Motor neuron (in vitro differentiated cells): ENCODE data around the gene MALRD1. TPM values are rescaled to one million over a fixed set of nuclear protein-coding genes. Genes with fewer than 3 reads are reported as not detected.
A peak's percentile ranks its signal among the peaks of the same experiment; 100 is the strongest.

Source experiments
- ATAC-seq, 8 experiments: fragments of 200-7000 bp; cut with Tn5 transposase; replicated peaks in 6 of 8; 2 replicates each; pipeline ENCODE4 v1.8.0; 2021; ENCODE audit warnings: mild to moderate bottlenecking in 8 of 8, moderate library complexity in 8 of 8
- H3K27ac ChIP-seq, 2 donors: fragments of 250-450 bp; sonication (Bioruptor Pico); 2 replicates each; pipeline ENCODE4 v1.9.0; 2021; ENCODE audit warnings: antibody characterized with exemption in 2 of 2, mild to moderate bottlenecking in 2 of 2, moderate library complexity in 1 of 2
- H3K4me1 ChIP-seq, 2 donors: fragments of 250-450 bp; sonication (Bioruptor Pico); replicated peaks in 1 of 2; 2 replicates each; pipeline ENCODE4 v1.6.1; 2021; ENCODE audit warnings: antibody characterized with exemption in 2 of 2, mild to moderate bottlenecking in 2 of 2, moderate library complexity in 1 of 2
- H3K4me3 ChIP-seq, 5 donors: fragments of 250-450 bp; sonication (Bioruptor Pico); 2 replicates each; pipeline ENCODE4 v1.9.0; 2021; ENCODE audit warnings: antibody characterized with exemption in 5 of 5, mild to moderate bottlenecking in 5 of 5, moderate library complexity in 4 of 5
- WGBS, 10 experiments: fragments of 450-650 bp; shearing (Covaris generic); methylation state at CpG; one replicate each; pipeline ENCODE4 v1.0.0; 2022; 5-methylcytosine and 5-hydroxymethylcytosine counted together
- in situ Hi-C, 9 experiments: fragments of 400-800 bp; cut with MboI; loops; one replicate each; pipeline ENCODE4 v1.15.0; 2021; ENCODE audit warnings: low sequenced_read_pairs in 9 of 9, low pct_unique_long_range_greater_than_20kb in 2 of 9; ENCODE audit not compliant: unreplicated experiment in 9 of 9
- total RNA-seq, 8 experiments: library from RNA; unstranded; fragments of 300-600 nt; gene quantifications; 2 replicates each; pipeline versions ENCODE4 v1.2.3 to v1.2.4, GENCODE V29; 2022

MALRD1 gene
- total RNA-seq, 8 experiments from 2014 or later, result 0.04 to 2.4 (median 0.26) TPM

GRCh38 chr10:19263262-19263661, 214.7 kb downstream of the MALRD1 start:
- Histone ChIP-seq H3K4me3 (no peak overlapping the region), H3K4me1 (no peaks in the 10 kb centered on the region), H3K27ac (no peak overlapping the region)
- ATAC-seq, result no peak
- 0 to 100% (median 18%) methylated on average over 1 of the region's 1 CpG; no CpG with 5 or more reads in 3 of the 10 experiments for WGBS, 10 experiments
- in situ Hi-C loops, result no loop called here

GRCh38 chr10:19283285-19283684, 234.7 kb downstream of the MALRD1 start:
- WGBS, 10 experiments, result 34 to 100% (median 88%) methylated on average over 1 to 2 of the region's 2 CpGs; no CpG with 5 or more reads in 1 of the 10 experiments
- no peak overlapping the region for H3K4me3 ChIP-seq
- ATAC-seq, result no peak
- H3K27ac ChIP-seq, result no peak overlapping the region
- in situ Hi-C loops, result no loop called here
- H3K4me1 ChIP-seq, result no peaks in the 10 kb centered on the region

- in situ Hi-C loops, result no loop called here
Measured at GRCh38 chr10:19283786-19284185, 235.2 kb downstream of the MALRD1 start.

GRCh38 chr10:19290770-19291169, 242.2 kb downstream of the MALRD1 start:
- H3K27ac ChIP-seq, result no peak overlapping the region
- no peaks in the 10 kb centered on the region for H3K4me1 ChIP-seq
- H3K4me3 ChIP-seq, result no peak overlapping the region
- ATAC-seq, result no peak
- 0 to 100% (median 33%) methylated on average over 1 of the region's 1 CpG; no CpG with 5 or more reads in 5 of the 10 experiments for WGBS, 10 experiments
- in situ Hi-C loops, result no loop called here

More at GRCh38 chr10:19283786-19284185, 235.2 kb downstream of the MALRD1 start:
- Histone ChIP-seq H3K4me1 (no peaks in the 10 kb centered on the region), H3K27ac (no peak overlapping the region), H3K4me3 (no peak overlapping the region)
- WGBS, 10 experiments, result 14 to 100% (median 65%) methylated on average over 1 to 5 of the region's 5 CpGs
- no peak for ATAC-seq

GRCh38 chr10:19294233-19294632, 245.6 kb downstream of the MALRD1 start:
- Histone ChIP-seq H3K4me1 (peaks cover 0 to 2% of the 10 kb centered on the region in 2 donors), H3K27ac (no peak overlapping the region), H3K4me3 (no peak overlapping the region)
- 0 to 100% (median 52%) methylated on average over 1 to 2 of the region's 2 CpGs for WGBS, 10 experiments
- ATAC-seq, result no peak
- in situ Hi-C loops, result no loop called here

GRCh38 chr10:19299645-19300044, 251.0 kb downstream of the MALRD1 start:
- Histone ChIP-seq H3K4me1 (peaks cover 0 to 4% of the 10 kb centered on the region in 2 donors), H3K27ac (no peak overlapping the region), H3K4me3 (no peak overlapping the region)
- 0 to 33% (median 12%) methylated on average over 1 to 3 of the region's 3 CpGs for WGBS, 10 experiments
- ATAC-seq, result peak in 5 of 8 experiments; percentile 33 to 91 (median 50)
- in situ Hi-C loops, result no loop called here

- ATAC-seq, result no peak
- 26 to 96% (median 71%) methylated on average over 1 to 4 of the region's 4 CpGs; no CpG with 5 or more reads in 1 of the 10 experiments for WGBS, 10 experiments
Measured at GRCh38 chr10:19302117-19302516, 253.5 kb downstream of the MALRD1 start.

GRCh38 chr10:19310066-19310465, 261.5 kb downstream of the MALRD1 start:
- ATAC-seq, result peak in 5 of 8 experiments; percentile 16 to 60 (median 22)
- 0 to 67% (median 45%) methylated on average over 1 to 5 of the region's 5 CpGs for WGBS, 10 experiments
- in situ Hi-C loops, result no loop called here
- H3K4me1 ChIP-seq, result peaks cover 5 to 21% of the 10 kb centered on the region in 2 donors
- no peak overlapping the region for H3K27ac ChIP-seq
- no peak overlapping the region for H3K4me3 ChIP-seq

More at GRCh38 chr10:19302117-19302516, 253.5 kb downstream of the MALRD1 start:
- in situ Hi-C loops, result no loop called here
- no peak overlapping the region for H3K4me3 ChIP-seq
- H3K4me1 ChIP-seq, result peaks cover 0 to 4% of the 10 kb centered on the region in 2 donors
- H3K27ac ChIP-seq, result no peak overlapping the region

- peaks cover 0 to 17% of the 10 kb centered on the region in 2 donors for H3K4me1 ChIP-seq
- WGBS, 10 experiments, result 55 to 100% (median 89%) methylated on average over 1 to 3 of the region's 3 CpGs; no CpG with 5 or more reads in 4 of the 10 experiments
Measured at GRCh38 chr10:19316204-19316870, 267.7 kb downstream of the MALRD1 start.

GRCh38 chr10:19317952-19318351, 269.4 kb downstream of the MALRD1 start:
- 0 to 100% (median 67%) methylated on average over 1 of the region's 1 CpG; no CpG with 5 or more reads in 3 of the 10 experiments for WGBS, 10 experiments
- peak in 5 of 8 experiments; percentile 25 to 72 (median 59) for ATAC-seq
- peaks cover 0 to 11% of the 10 kb centered on the region in 2 donors for H3K4me1 ChIP-seq
- H3K4me3 ChIP-seq, result no peak overlapping the region
- in situ Hi-C loops, result no loop called here
- no peak overlapping the region for H3K27ac ChIP-seq

More at GRCh38 chr10:19316204-19316870, 267.7 kb downstream of the MALRD1 start:
- no peak for ATAC-seq
- Histone ChIP-seq H3K4me3 (no peak overlapping the region), H3K27ac (no peak overlapping the region)
- in situ Hi-C loops, result no loop called here

- in situ Hi-C loops, result loop anchor here in 1 of 9 experiments (25.0 kb wide), 1 partner anchor 638 kb away; no protein-coding TSS in a partner anchor
- WGBS, 10 experiments, result 3 to 100% (median 92%) methylated on average over 1 to 4 of the region's 4 CpGs; no CpG with 5 or more reads in 1 of the 10 experiments
- Histone ChIP-seq H3K27ac (no peak overlapping the region), H3K4me3 (no peak overlapping the region), H3K4me1 (no peaks in the 10 kb centered on the region)
- ATAC-seq, result no peak
Measured at GRCh38 chr10:19325581-19325980, 277.0 kb downstream of the MALRD1 start.

- no peak overlapping the region for H3K27ac ChIP-seq
- H3K4me1 ChIP-seq, result no peaks in the 10 kb centered on the region
- H3K4me3 ChIP-seq, result no peak overlapping the region
- in situ Hi-C loops, result loop anchor here in 1 of 9 experiments (25.0 kb wide), 1 partner anchor 641 kb away; no protein-coding TSS in a partner anchor
- 30 to 100% (median 92%) methylated on average over 1 to 2 of the region's 2 CpGs; no CpG with 5 or more reads in 1 of the 10 experiments for WGBS, 10 experiments
- no peak for ATAC-seq
Measured at GRCh38 chr10:19328582-19328981, 280.0 kb downstream of the MALRD1 start.

GRCh38 chr10:19329475-19329874, 280.9 kb downstream of the MALRD1 start:
- Histone ChIP-seq H3K4me1 (no peaks in the 10 kb centered on the region), H3K27ac (no peak overlapping the region), H3K4me3 (no peak overlapping the region)
- WGBS, 10 experiments, result 0 to 100% (median 85%) methylated on average over 1 of the region's 1 CpG; no CpG with 5 or more reads in 3 of the 10 experiments
- in situ Hi-C loops, result loop anchor here in 1 of 9 experiments (25.0 kb wide), 1 partner anchor 642 kb away; no protein-coding TSS in a partner anchor
- no peak for ATAC-seq
